Adrenal gland (tissue), 12 donors: ENCODE measurements around the gene TMEM184A. TPM values are rescaled to one million over a fixed set of nuclear protein-coding genes. Genes with fewer than 3 reads are reported as not detected.
A peak's percentile ranks its signal among the peaks of the same experiment; 100 is the strongest.

Experiments
- DNase-seq, 7 donors: peaks; one replicate each; pipeline ENCODE4 v3.0.0-alpha.2; 2019 to 2020
- H3K27ac ChIP-seq, 5 donors: fragments of 200-600 bp; sonication (generic) in 4 of 5; 1 replicate in 3 of 5; 2 replicates in 2 of 5; pipeline versions ENCODE4 v1.5.1 to v1.8.0; 2016 to 2020; ENCODE audit warnings: mild to moderate bottlenecking in 1 of 5
- H3K27me3 ChIP-seq: fragments of 200-600 bp; 2 replicates; pipeline ENCODE4 v1.8.0; 2021
- H3K36me3 ChIP-seq, 2 donors: fragments of 200-600 bp; replicated peaks in 1 of 2; 1 replicate in 1 of 2; 2 replicates in 1 of 2; pipeline versions ENCODE4 v1.5.1 to v1.8.0; 2018 to 2022
- H3K4me1 ChIP-seq, 2 donors: fragments of 200-600 bp; replicated peaks in 1 of 2; 1 replicate in 1 of 2; 2 replicates in 1 of 2; pipeline versions ENCODE4 v1.5.1 to v1.8.0; 2018 to 2021
- H3K4me3 ChIP-seq, 4 donors: fragments of 200-600 bp; sonication (generic) in 3 of 4; one replicate each; pipeline ENCODE4 v1.5.1; 2016 to 2018
- H3K9me3 ChIP-seq, 3 donors: fragments of 200-600 bp; sonication (generic) in 1 of 3; replicated peaks in 1 of 3; 1 replicate in 2 of 3; 2 replicates in 1 of 3; pipeline versions ENCODE4 v1.5.1 to v1.8.0; 2016 to 2021
- CTCF ChIP-seq, 6 experiments: fragments of 450-650 bp in 4 of 6; fragments of 200-600 bp in 2 of 6; sonication (generic) in 1 of 6; IDR thresholded peaks; 1 replicate in 5 of 6; 2 replicates in 1 of 6; pipeline versions ENCODE4 v1.5.1 to v1.8.0; 2016 to 2021; ENCODE audit warnings: antibody characterized with exemption in 6 of 6, mild to moderate bottlenecking in 2 of 6, moderate library complexity in 1 of 6
- POLR2A ChIP-seq, 2 donors: fragments of 450-650 bp; IDR thresholded peaks; one replicate each; pipeline ENCODE4 v1.6.1; 2017; ENCODE audit warnings: antibody characterized with exemption in 2 of 2, mild to moderate bottlenecking in 2 of 2, moderate library complexity in 1 of 2
- WGBS, 4 donors: extraction: QIAGEN DNeasy Blood & Tissue Kit in 2 of 4; methylation state at CpG; one replicate each; pipeline versions ENCODE4 v1.1.5 to v1.1.7; 2013 to 2017; 5-methylcytosine and 5-hydroxymethylcytosine counted together
- intact Hi-C, 2 donors: fragments of 100-400 bp; cut with DNase I; formaldehyde crosslinking; loops; one replicate each; pipeline versions ENCODE4 v1.14.1 to v1.15.0; 2022 to 2023
- polyA plus RNA-seq, 3 donors: library from polyadenylated mRNA; stranded (reverse); fragments of 200-250 nt in 2 of 3; fragments of 350-450 nt in 1 of 3; fragmentation: Illumina TruSeq in 1 of 3; extraction: RNeasy Lipid Tissue Mini Kit (QIAGEN cat#74804) in 1 of 3; gene quantifications; one replicate each; pipeline ENCODE4 v1.2.3, GENCODE V29; 2013 to 2014
- total RNA-seq, 9 donors: library from RNA; depleted of rRNA in 4 of 9; stranded (reverse); fragments of >200 nt in 4 of 9; fragments of 120-200 nt in 1 of 9; fragmentation: NEBNext Ultra II Directional in 1 of 9; extraction: Animal tissue kit (Norgen Biotek cat#: 25700) in 1 of 9; gene quantifications; one replicate each; pipeline versions ENCODE4 v1.1.0 to v1.2.4, GENCODE V29; 2013 to 2023
- donor health status: healthy with polysubstance abuse.
- donor health status: Bipolar disorder and iron deficiency.
- donor health status: DM: yes; HTN: yes; CAD: no.
- donor health status: DM: no; HTN: no; CAD: no.
- donor health status: DM: no; HTN: no; CAD: no.
- donor health status: DM: yes; HTN: yes; CAD: no.

Gene TMEM184A
- total and polyA plus RNA-seq, 12 donors, result 0.06 to 2.1 (median 0.79) TPM; not detected in 2

- WGBS, 4 donors, result 39 to 76% (median 66%) methylated on average over 3 to 19 of the region's 19 CpGs
- intact Hi-C loops, result no loop called here
- no peaks in the 10 kb centered on the region for H3K27me3 ChIP-seq
- H3K4me3 ChIP-seq, result no peak overlapping the region
- DNase-seq, result peak in 1 of 7 donors; percentile 76
- H3K27ac ChIP-seq, result no peak overlapping the region
- no peaks in the 10 kb centered on the region for H3K4me1 ChIP-seq
- no peaks in the 10 kb centered on the region for H3K9me3 ChIP-seq
- H3K36me3 ChIP-seq, result no peaks in the 10 kb centered on the region
- TF ChIP-seq CTCF (IDR thresholded peaks at IDR 0.05) (no peak), POLR2A (IDR thresholded peaks at IDR 0.05) (no peak)
Measured at GRCh38 chr7:1580422-1581030, 24.5 kb upstream of the TMEM184A start.

- Histone ChIP-seq H3K36me3 (no peaks in the 10 kb centered on the region), H3K4me3 (no peak overlapping the region), H3K27ac (no peak overlapping the region), H3K4me1 (no peaks in the 10 kb centered on the region), H3K27me3 (no peaks in the 10 kb centered on the region), H3K9me3 (no peaks in the 10 kb centered on the region)
- TF ChIP-seq POLR2A (IDR thresholded peaks at IDR 0.05) (no peak), CTCF (IDR thresholded peaks at IDR 0.05) (peak; percentile 54 to 87 (median 78))
- intact Hi-C loops, result loop anchor here (10.0 kb wide), 2 partner anchors 635 to 775 kb away; partner anchors contain the start of gene EIF3B (in 1 of the 2)
- peak; percentile 55 to 85 (median 66) for DNase-seq
- WGBS, 4 donors, result 27 to 37% (median 29%) methylated on average over 10 to 14 of the region's 14 CpGs
Measured at GRCh38 chr7:1579481-1580421, 23.7 kb upstream of the TMEM184A start.

GRCh38 chr7:1578513-1578912, 22.5 kb upstream of the TMEM184A start:
- Histone ChIP-seq H3K4me3 (no peak overlapping the region), H3K27me3 (no peaks in the 10 kb centered on the region), H3K36me3 (no peaks in the 10 kb centered on the region), H3K4me1 (no peaks in the 10 kb centered on the region), H3K9me3 (no peaks in the 10 kb centered on the region), H3K27ac (no peak overlapping the region)
- DNase-seq, result no peak
- TF ChIP-seq CTCF (IDR thresholded peaks at IDR 0.05) (no peak), POLR2A (IDR thresholded peaks at IDR 0.05) (no peak)
- WGBS, 4 donors, result 84 to 88% (median 86%) methylated on average over 6 of the region's 6 CpGs
- intact Hi-C loops, result loop anchor here (10.0 kb wide), 2 partner anchors 636 to 776 kb away; partner anchors contain the start of gene EIF3B (in 1 of the 2)
